Mesendoderm (in vitro differentiated cells): ENCODE measurements around the gene SLC35A3.
"Not testable (repeated sequence)": the region's sequence is repeated elsewhere in the genome, so short reads cannot be mapped to it uniquely, and the experiment has no call there.

Experiments
- DNase-seq: peaks from one replicate; pipeline ENCODE4 v3.0.0; 2013
- H2AK5ac ChIP-seq: 2 replicates; pipeline ENCODE4 v1.6.1; 2013; ENCODE audit warnings: low read length, inconsistent platforms
- H2BK120ac ChIP-seq: 2 replicates; pipeline ENCODE4 v1.6.1; 2013; ENCODE audit warnings: low read depth, mild to moderate bottlenecking, low read length, moderate library complexity, mixed read lengths
- H2BK15ac ChIP-seq: replicated peaks from 2 replicates; pipeline ENCODE4 v1.6.1; 2013; ENCODE audit warnings: low read depth, mild to moderate bottlenecking, moderate library complexity
- H2BK5ac ChIP-seq: 2 replicates; pipeline ENCODE4 v1.6.1; 2013; ENCODE audit warnings: low read length, inconsistent platforms
- H3K18ac ChIP-seq: 2 replicates; pipeline ENCODE4 v1.6.1; 2013; ENCODE audit warnings: mild to moderate bottlenecking, low read length, mixed read lengths
- H3K23ac ChIP-seq: one replicate; pipeline ENCODE4 v1.6.1; 2013; ENCODE audit warnings: low read length
- H3K27ac ChIP-seq: 2 replicates; pipeline ENCODE4 v1.5.1; 2013; ENCODE audit warnings: low read depth, mild to moderate bottlenecking, inconsistent platforms, low read length, moderate library complexity
- H3K27me3 ChIP-seq: 2 replicates; pipeline ENCODE4 v1.6.1; 2013; ENCODE audit warnings: low read length, control low read depth, mild to moderate bottlenecking, inconsistent platforms; ENCODE audit not compliant: insufficient read depth, poor library complexity
- H3K36me3 ChIP-seq: 2 replicates; pipeline ENCODE4 v1.6.1; 2013; ENCODE audit warnings: low read length, inconsistent platforms; ENCODE audit not compliant: control insufficient read depth, insufficient read depth
- H3K4ac ChIP-seq: one replicate; pipeline ENCODE4 v1.6.1; 2013; ENCODE audit warnings: low read depth, mild to moderate bottlenecking, low read length, moderate library complexity
- H3K4me1 ChIP-seq: 2 replicates; pipeline ENCODE4 v1.6.1; 2013; ENCODE audit warnings: low read depth, low read length, inconsistent platforms; ENCODE audit not compliant: control insufficient read depth
- H3K4me2 ChIP-seq: 2 replicates; pipeline ENCODE4 v1.6.1; 2013; ENCODE audit warnings: low read length
- H3K4me3 ChIP-seq: 2 replicates; pipeline ENCODE4 v1.5.1; 2013; ENCODE audit warnings: mild to moderate bottlenecking, low read length
- H3K56ac ChIP-seq: one replicate; pipeline ENCODE4 v1.6.1; 2013; ENCODE audit warnings: low read length
- H3K79me1 ChIP-seq: 2 replicates; pipeline ENCODE4 v1.6.1; 2013; ENCODE audit warnings: low read length, inconsistent platforms
- H3K79me2 ChIP-seq: 2 replicates; pipeline ENCODE4 v1.6.1; 2013; ENCODE audit warnings: mild to moderate bottlenecking, low read length; ENCODE audit not compliant: control insufficient read depth, insufficient read depth
- H3K9ac ChIP-seq: 2 replicates; pipeline ENCODE4 v1.6.1; 2013; ENCODE audit warnings: low read length, inconsistent platforms
- H4K5ac ChIP-seq: one replicate; pipeline ENCODE4 v1.6.1; 2013; ENCODE audit warnings: low read length
- H4K8ac ChIP-seq: one replicate; pipeline ENCODE4 v1.6.1; 2013; ENCODE audit warnings: low read depth, mild to moderate bottlenecking, control low read depth, low read length, moderate library complexity
- WGBS: extraction: QIAGEN DNeasy Blood & Tissue Kit; methylation state at CpG from one replicate; pipeline ENCODE4 v1.1.7; 2013; ENCODE audit warnings: low lambda C conversion rate, missing lambda C conversion rate; ENCODE audit not compliant: insufficient coverage; ENCODE audit errors: extremely low coverage; 5-methylcytosine and 5-hydroxymethylcytosine counted together

The SLC35A3 gene

DNA sequence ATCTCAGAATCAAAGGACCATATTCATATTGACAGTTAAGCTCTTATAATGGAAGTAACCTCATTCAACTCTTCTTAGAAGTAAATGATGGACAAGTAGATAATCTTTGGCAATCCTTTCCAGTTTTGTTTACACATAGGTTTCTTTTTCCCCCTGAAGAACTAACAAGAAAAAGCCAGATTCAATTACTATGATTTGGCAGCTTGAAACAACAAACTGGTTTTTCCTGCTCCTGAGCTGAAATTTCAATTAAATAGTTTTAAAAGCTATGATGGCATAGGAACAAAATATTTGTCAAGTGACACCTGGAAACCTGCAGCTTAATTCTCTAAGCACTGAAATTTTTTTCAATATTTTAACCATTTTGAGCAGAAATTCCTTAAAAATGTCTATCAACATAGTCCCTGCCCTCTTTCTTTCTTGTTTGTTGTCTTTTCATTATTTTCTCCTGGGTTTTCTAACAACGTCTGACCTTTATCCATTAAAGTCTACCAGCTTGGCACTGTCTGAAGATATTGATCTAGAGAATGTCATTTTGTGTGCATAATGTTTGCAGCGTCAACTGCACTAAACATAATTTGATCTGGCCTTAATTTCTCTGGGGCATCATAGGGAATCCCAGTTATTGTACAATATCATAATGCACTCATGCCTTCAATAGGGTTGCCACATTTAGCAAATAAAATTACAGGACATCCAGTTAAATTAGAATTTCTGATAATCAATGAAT, 4.0 kb upstream of the SLC35A3 start:
- no peak overlapping the region for H3K56ac ChIP-seq
- no peak overlapping the region for H2BK5ac ChIP-seq
- no peak overlapping the region for H3K9ac ChIP-seq
- H3K27ac ChIP-seq, result no peak overlapping the region
- H3K23ac ChIP-seq, result no peak overlapping the region
- no peaks in the 10 kb centered on the region for H3K36me3 ChIP-seq
- H3K4me1 ChIP-seq, result peaks cover 5% of the 10 kb centered on the region
- H3K4ac ChIP-seq, result no peak overlapping the region
- no CpG with 5 or more reads among the region's 2 CpGs for WGBS
- H4K5ac ChIP-seq, result no peak overlapping the region
- peaks cover 2% of the 10 kb centered on the region for H3K79me1 ChIP-seq
- H3K79me2 ChIP-seq, result peaks cover 1% of the 10 kb centered on the region
- no peak overlapping the region for H4K8ac ChIP-seq
- no peak overlapping the region for H2AK5ac ChIP-seq
- no peak for DNase-seq
- H3K4me3 ChIP-seq, result no peak overlapping the region
- H2BK120ac ChIP-seq, result no peak overlapping the region
- H2BK15ac ChIP-seq, result no peak overlapping the region
- H3K18ac ChIP-seq, result no peak overlapping the region
- no peaks in the 10 kb centered on the region for H3K27me3 ChIP-seq
- no peak overlapping the region for H3K4me2 ChIP-seq

DNA sequence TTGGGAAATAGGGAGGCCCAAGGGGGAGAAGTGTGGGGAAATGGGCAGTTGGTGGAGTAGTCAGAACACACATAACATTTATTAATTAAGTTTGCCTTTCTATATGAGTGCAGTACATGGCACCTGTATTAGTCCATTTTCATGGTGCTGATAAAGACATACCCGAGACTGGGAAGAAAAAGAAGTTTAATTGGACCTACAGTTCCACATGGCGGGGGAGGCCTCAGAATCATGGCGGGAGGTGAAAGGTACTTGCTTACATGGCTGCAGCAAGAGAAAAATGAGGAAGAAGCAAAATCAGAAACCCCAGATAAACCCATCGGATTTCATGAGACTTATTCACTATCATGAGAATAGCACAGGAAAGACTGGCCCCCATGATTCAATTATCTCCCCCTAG, 1.6 kb upstream of the SLC35A3 start:
- Histone ChIP-seq H3K27ac (no peak overlapping the region), H3K4ac (no peak overlapping the region), H3K79me2 (peaks cover 2% of the 10 kb centered on the region), H3K23ac (no peak overlapping the region), H3K36me3 (no peaks in the 10 kb centered on the region), H3K18ac (no peak overlapping the region), H3K56ac (no peak overlapping the region), H3K27me3 (no peaks in the 10 kb centered on the region), H4K5ac (no peak overlapping the region), H3K4me1 (peaks cover 5% of the 10 kb centered on the region), H2BK5ac (no peak overlapping the region), H3K9ac (no peak overlapping the region), H3K4me2 (no peak overlapping the region), H2BK15ac (no peak overlapping the region), H2AK5ac (no peak overlapping the region), H3K79me1 (peaks cover 2% of the 10 kb centered on the region), H2BK120ac (no peak overlapping the region), H4K8ac (no peak overlapping the region), H3K4me3 (no peak overlapping the region)
- DNase-seq, result no peak
- WGBS, result no CpG with 5 or more reads among the region's 4 CpGs

- no peak for DNase-seq
- Histone ChIP-seq H2AK5ac (peak overlapping the region; percentile 69), H3K27ac (peak overlapping the region; percentile 70)
Measured at GRCh38 chr1:99969260-99969728, 502 bp upstream of the SLC35A3 start.

DNA sequence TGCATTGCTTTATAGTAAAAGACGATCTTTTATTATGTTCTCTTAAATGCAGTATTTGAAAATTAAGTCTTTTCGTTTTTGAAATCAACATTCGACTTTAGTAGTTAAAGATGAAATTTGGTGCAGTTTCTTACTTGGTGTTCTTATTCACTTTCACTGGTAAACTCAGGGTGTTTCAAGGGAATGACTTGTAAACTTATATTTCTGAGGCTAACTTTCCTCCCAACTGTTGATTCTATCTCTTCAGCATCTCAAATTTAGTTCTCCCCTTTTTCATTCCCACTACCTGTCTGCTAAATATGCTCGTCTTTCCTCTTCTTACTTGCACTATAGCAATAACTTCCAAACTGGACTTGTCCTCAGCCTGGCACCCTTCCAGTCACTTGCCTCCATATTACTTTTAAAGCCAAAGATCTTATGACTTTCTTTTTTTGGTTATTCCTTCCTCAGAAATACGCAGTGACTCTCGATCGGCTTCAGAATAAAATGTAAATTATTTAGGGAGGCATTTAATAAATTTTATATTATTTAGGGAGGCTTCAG, 988 bp downstream of the SLC35A3 start:
- Histone ChIP-seq H2BK120ac (no peak overlapping the region), H3K36me3 (no peaks in the 10 kb centered on the region), H4K5ac (no peak overlapping the region), H3K9ac (peak overlapping the region; percentile 97), H3K4me2 (peak overlapping the region; percentile 87), H3K4me1 (peaks cover 5% of the 10 kb centered on the region), H3K56ac (peak overlapping the region; percentile 100), H3K27me3 (no peaks in the 10 kb centered on the region), H3K18ac (no peak overlapping the region), H2AK5ac (no peak overlapping the region), H4K8ac (no peak overlapping the region), H3K79me1 (peaks cover 2% of the 10 kb centered on the region), H3K23ac (no peak overlapping the region), H3K4me3 (peak overlapping the region; percentile 99), H3K4ac (no peak overlapping the region), H2BK15ac (no peak overlapping the region), H3K79me2 (peaks cover 2% of the 10 kb centered on the region), H2BK5ac (no peak overlapping the region), H3K27ac (no peak overlapping the region)
- DNase-seq, result no peak
- WGBS, result no CpG with 5 or more reads among the region's 7 CpGs

More at GRCh38 chr1:99969260-99969728, 502 bp upstream of the SLC35A3 start:
- peak overlapping the region; percentile 100 for H3K56ac ChIP-seq
- peak overlapping the region; percentile 85 for H3K23ac ChIP-seq
- H3K79me1 ChIP-seq, result peaks cover 2% of the 10 kb centered on the region
- peak overlapping the region; percentile 17 for H2BK120ac ChIP-seq
- H3K27me3 ChIP-seq, result no peaks in the 10 kb centered on the region
- H3K36me3 ChIP-seq, result no peaks in the 10 kb centered on the region
- peaks cover 2% of the 10 kb centered on the region for H3K79me2 ChIP-seq
- peak overlapping the region; percentile 10 for H3K4ac ChIP-seq
- no CpG with 5 or more reads among the region's 6 CpGs for whole genome bisulfite sequencing
- H2BK15ac ChIP-seq, result no peak overlapping the region
- H4K8ac ChIP-seq, result no peak overlapping the region
- H3K18ac ChIP-seq, result peak overlapping the region; percentile 16
- peak overlapping the region; percentile 93 for H2BK5ac ChIP-seq
- peaks cover 5% of the 10 kb centered on the region for H3K4me1 ChIP-seq
- peak overlapping the region; percentile 97 for H3K9ac ChIP-seq
- H3K4me3 ChIP-seq, result peak overlapping the region; percentile 99
- peak overlapping the region; percentile 17 for H4K5ac ChIP-seq
- peak overlapping the region; percentile 95 for H3K4me2 ChIP-seq

- not testable (repeated sequence) for H4K8ac ChIP-seq, H3K4ac ChIP-seq, H3K9ac ChIP-seq, H4K5ac ChIP-seq, H3K18ac ChIP-seq, DNase-seq, H2BK120ac ChIP-seq, H3K23ac ChIP-seq, H3K79me2 ChIP-seq, H3K4me1 ChIP-seq, H2AK5ac ChIP-seq, H3K27me3 ChIP-seq, H3K27ac ChIP-seq, H2BK5ac ChIP-seq, H3K56ac ChIP-seq, H3K4me2 ChIP-seq, H2BK15ac ChIP-seq, H3K79me1 ChIP-seq, H3K4me3 ChIP-seq, H3K36me3 ChIP-seq
- WGBS, result no CpG with 5 or more reads among the region's 7 CpGs
Measured at GRCh38 chr1:99972066-99972465, 2.3 kb downstream of the SLC35A3 start.
